ENCODE measurements around the gene MXI1.
"Not testable (repeated sequence)": the region's sequence is repeated elsewhere in the genome, so short reads cannot be mapped to it uniquely, and the experiment has no call there.

MXI1 gene

DNA sequence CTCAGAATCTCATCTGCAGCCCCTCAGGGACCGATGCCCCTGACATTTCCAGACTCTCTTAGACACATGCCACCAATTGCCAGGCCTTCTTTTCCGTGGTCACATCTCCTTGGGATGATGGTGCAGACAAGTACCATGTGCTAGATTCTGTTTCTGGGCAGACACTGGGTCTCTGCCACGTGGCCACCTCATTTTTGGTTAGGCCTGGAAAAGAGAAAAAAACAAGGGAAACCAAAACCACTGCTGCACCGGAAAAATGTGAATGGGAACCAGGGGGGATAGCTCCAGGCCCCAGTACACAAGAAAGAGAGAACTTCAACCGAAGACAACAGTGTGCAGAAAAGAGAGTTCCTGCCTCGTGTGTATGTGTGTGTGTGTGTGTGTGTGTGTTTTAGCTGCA lies 23.0 kb upstream of the MXI1 start:
- no peak for DNase-seq

DNA sequence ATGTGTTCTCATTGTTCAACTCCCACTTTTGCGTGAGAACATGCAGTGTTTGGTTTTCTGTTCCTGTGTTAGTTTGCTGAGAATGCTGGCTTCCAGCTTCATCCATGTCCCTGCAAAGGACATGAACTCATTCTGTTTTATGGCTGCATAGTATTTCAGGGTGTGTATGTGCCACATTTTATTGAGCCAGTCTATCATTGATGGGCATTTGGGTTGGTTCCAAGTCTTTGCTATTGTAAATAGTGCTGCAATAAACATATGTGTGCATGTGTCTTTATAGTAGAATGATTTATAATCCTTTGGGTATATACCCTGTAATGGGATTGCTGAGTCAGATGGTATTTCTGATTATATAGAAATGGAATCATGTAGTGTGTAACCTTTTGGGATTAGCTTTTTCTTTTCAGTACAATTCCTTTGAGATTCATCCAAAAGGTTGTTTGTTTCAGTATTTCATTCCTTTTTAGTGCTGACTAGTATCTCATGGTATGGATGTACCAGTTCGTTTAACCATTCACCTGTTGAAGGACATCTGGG lies 21.7 kb upstream of the MXI1 start:
- DNase-seq: not testable (repeated sequence)

DNA sequence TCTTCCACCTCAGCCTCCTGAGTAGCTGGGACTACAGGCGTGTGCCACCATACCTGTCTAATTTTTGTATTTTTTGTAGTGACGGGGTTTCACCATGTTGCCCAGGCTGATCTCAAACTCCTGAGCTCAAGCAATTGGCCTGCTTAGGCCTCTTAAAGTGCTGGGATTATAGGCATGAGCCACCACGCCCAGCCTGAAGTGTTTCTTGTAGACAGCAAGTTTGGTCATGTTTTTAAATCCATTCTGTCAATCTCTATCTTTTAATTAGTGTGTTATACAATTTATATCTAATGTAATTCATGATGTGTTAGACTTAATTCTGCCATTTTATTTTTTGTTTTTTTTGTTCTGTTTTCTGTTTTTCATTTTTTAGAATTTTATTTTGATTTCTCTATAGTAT lies 17.2 kb upstream of the MXI1 start:
- no peak for DNase-seq

DNA sequence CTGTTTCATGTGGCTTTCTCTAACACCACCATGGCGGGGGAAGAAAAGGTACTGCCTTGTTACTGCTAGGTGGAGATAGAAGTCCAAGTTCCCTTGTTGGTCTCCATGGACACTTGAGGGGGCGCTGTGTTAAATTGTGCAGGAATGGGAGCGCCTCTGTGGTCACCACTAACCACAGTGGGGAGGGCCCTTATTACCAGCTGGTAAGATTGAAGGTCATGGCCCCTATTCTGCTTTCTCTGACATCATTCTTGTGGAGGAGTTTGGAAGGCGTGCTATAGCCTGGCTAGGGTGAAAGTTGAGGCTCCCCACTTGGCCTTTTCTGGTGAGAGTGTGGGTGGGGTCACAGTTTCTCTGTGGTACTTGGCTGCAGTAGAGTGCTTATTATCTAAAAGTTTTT lies 14.9 kb upstream of the MXI1 start:
- DNase-seq: no peak

DNA sequence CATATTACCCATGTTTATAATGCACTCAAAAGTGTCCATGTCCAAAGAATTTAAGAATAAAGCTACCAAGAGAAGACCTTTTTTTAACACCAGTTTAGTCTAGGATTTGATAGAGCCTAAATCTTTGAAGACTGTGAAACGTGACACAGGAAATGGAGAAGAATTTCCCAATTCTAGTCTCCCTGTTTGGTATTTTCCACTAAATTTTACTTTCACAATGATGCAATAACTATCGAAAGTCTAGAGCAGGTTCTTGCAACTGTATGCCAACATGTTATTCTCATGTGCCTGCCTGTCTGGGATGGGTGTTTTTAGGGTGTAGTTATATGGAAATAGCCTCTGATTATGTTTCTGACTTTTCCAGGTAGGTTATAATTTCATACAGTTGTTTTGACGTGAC lies 6.9 kb upstream of the MXI1 start:
- DNase-seq: no peak

DNA sequence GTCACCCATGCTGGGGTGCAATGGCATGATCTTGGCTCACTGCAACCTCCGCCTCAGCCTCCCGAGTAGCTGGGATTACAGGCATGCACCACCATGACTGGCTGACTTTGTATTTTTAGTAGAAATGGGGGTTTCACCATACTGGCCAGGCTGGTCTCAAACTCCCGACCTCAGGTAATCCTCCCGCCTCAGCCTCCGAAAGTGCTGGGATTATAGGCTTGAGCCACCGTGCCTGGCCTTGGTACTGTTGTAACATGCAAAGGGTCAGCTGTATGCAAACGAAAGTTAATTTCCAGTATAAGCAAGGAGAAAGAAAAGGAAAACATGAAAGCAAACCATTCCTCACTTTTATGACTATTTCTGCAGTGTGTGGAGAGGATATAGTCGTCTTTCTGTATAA lies 6.4 kb upstream of the MXI1 start:
- not testable (repeated sequence) for DNase-seq

DNA sequence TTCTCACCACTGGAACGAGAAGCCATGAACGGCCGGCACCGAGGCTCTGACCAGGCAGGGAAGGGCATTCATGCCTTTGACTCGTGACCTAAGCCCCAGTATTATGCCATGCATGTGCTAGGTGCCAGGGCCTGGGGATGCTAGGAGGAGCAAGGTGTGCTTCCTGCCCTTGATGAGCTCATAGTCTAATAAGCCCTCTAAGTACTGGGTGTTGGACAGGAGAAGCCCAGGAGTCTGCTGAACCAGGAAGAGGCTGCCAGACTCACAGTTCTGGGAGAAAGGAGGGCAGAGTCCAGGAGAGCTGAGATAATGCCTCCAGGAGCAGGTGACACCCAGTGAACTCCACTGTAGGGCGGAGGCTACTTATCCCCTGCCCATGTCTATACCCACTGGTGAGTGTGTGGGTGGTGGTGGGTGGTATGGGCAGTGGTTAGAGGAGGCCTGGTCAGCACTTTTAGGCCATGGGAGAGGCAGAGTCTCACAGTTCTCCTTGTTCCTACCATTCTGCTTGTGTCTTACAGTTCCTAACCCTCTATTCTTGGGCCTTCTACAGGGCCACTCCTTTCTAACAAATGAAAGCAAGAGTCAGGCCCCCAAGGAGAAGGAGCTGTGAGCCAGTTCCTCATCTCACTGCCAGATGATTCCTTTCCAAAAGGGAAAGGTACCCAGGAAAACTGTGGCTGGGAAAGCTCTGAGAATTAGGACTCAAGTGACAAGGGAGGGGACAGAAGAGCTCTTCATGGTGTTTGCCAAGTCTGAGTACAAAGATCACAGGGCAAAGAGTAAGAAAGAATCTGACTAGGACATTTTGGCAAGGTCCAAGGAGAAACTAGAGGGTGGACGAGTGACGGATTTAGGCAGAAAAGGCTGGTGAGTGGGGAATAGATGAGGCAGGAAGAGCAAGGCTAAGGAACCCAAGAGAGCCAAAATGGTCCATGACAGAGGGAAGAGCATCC lies 3.6 kb upstream of the MXI1 start:
- DNase-seq: no peak

DNA sequence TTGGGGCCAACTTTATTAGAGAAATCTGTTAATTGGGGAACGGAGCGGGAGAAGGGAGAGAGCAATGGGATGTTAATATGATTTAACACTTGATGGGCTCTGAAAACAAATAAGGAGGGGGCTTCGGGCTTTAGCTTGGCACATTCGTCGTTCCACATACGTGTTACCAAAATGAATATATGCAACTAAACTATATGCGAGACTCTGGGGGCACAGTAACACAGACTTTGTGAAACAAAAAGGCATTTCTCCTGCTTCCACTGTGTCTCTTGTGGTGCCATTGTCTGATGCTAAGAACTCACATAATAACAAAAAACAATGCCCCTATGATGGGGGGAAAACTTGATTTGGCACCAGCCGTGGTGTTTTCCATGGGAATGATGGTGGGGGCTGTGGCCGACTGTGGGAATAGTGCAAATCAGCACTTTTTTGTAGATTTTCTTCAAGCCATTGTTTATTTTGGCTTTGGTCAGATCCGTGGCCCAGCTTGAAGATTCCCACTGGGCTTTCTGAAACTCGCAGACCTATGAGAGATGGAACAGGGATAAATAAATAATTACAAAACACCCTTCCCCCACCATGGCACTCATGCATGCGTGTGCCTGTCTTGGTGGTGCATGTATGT lies 2.2 kb upstream of the MXI1 start:
- no peak for DNase-seq

DNA sequence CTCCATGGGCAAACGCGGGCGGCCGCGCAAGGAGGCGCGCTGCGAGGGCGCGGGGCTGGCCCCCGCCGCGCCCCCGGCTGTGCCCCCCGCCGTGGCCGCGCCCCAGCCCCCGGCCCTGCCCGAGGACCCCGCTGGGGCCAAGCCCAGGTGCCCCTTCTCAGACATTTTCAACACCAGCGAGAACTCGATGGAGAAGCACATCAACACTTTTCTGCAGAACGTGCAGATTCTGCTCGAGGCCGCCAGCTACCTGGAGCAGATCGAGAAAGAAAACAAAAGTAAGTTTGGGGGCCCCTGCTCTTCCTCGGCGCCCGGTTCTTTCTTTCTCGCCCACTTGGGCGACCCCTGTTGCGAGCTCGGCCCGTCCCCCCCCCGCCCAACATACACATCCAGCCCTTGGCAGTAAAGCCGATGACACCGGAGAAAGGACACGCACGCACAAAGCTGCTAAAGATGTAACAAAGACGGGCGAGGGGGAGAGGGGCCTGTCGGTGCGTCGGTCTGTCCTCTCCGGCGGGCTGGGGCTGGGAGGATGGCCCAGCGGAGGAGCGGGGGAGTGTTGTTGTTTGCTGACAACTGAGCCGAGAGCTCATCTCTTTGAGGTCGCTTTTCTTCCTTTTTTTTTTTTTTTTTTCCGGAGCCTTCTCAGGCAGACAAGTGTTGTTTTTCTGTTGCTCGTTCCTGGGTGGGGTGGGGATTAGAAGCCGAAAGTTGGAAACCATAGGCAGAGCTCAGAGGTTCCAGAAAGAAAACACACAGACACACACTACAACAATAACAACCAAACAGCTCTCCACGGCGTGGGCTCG lies 604 bp downstream of the MXI1 start:
- DNase-seq: peak; percentile 72

DNA sequence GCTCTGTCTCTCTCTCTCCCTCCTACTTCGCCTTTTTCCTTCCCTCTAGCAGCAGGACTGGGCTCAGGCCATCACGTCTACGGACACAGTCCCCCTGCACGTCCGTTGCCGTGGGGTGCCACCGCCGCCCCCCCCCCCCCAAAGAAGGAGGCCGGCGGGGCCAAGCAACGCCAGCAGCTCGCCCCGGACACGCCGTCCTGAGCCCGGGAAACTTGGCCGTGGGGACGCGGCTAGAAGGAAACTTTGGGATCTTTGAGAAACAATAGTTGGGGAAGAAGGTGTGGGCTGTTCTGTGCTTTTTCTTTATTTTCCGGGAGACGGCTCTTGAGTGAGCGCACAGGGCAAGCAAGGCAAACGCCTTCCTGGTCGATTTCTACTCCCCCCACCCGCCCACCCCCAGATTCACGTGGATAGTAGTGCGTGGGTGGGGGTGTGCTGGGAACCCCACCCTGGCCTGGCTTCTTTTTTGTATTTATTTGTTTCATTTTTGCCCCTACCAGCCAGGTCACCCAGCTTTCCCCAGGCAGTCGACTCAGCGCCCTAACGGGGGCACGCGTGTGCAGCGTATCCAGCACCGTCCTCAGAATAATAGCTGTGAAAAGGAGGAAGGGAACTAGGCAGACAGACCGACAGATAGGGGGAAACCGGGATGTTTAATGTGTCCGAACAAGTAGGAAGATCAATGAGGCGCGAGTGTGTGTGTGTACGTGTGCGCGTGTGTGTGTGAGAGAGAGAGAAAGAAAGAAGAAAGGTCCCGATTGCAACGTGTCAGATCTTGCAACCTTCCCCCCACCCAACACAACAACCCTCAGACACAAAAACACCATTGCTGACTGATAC lies 1.4 kb downstream of the MXI1 start:
- peak; percentile 62 for DNase-seq

DNA sequence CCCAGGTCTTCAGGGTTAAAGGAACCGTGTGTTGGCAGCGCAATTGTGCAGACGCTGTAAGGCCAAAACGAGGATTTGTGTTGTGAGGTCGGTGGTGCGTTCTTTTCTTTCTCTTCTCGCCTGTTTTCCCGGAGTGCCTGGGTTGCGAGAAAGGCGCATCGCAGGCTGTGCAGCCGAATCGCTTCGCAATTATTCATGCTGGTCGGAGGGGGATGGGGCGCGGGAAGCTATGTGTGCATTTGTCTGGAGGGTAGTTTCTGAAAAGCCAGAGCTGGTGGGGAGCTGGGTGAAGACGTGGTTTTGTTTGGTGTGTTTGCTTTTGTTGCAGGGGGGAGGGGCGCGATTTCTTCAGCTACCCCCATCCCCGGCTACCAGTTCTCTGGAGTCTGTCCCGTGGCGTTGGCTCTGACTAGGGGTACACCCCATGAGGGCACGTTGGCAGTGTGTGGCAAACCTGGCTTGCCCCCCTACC lies 2.1 kb downstream of the MXI1 start:
- DNase-seq: peak; percentile 75

DNA sequence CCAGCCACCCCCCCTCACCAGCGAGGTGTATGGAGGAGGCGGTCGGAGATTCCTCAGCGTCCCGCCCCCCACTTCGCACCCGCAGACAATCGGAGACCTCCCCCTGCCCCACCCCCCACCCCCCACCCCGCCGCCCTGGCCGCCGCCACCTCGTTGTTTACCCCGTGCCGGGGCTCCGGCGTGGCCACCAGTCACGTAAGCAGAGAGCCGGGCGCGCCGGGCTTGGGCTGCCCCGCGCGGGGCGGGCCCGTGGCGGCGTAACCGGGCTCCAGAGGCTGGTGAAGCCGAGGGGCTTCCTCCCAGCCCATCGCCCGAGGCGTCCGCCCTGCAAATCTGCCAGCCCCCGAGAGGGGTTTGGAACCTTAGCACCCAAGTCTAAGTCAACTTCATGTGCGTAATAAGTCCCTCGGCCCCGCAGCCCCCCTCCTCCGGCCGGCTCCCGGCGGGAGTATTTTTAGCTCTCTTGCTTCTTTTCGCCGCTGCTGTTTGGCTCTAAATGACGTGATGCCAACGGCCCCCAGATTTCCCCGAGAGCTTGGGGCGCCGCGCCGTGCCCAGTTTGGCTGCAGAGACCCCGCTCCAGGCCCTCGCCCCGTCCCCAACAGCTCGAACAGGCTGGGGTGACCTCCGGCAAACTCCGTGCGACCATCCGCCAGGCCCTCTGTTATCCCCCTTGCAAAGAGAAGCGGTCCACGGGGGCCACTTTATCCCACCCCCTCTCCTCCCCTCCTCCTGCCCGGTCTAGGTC lies 2.7 kb downstream of the MXI1 start:
- DNase-seq: peak; percentile 71

DNA sequence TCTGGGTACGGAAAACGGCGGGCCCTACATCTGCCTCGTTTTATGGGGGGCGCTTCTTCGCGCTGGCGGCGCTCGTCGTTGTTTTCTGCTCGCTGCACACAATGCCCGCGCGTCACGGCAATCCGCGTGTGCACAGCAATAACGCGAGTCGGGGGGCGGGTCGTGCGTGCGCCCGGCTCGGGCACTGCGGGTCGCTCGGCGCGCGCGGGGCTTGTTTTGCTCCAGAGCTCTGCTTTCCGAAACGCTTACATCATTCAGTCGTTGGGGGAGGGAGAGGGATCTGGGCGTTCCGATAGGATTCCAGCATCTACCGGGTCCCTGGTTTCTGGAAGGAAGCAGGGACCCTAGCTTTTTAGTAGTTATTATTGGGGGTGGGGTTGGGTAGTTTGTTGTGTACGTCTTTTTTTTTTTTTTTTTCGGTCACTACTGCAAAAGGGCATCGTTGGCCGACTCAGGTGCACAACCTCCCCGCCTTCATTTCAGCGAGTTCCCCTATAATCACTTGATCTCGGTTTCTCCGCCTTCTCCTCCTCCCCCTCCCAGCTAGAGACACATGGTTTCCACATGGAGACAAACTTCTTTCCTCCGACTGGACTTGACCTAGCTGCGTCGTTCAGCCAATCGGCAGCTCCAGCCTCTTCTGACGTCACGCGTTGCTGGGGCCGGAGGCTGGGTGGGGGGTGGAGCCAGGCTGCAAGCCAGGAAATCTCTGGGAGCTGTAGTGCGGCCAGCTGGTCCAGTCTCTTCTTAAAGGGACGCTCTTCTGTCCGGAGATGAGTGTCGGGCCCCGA lies 3.5 kb downstream of the MXI1 start:
- DNase-seq: peak; percentile 98

DNA sequence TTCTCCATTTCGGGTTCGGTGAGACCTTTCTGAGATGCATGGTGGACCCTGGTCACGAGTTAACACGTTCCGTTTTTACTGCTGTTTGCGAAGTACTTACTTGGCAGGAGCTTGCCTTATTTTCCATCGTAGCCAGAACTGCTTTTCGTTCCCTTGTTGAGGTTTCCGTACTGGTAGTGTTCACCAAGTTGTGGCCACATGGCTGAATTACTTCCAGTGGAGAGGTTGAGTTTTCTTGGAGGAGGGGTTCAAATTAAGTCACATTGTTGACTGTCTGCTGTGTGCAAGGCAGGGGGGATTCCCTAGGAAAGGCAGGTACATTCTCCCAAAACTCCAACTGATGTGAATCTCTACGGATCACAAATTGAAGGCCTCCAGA lies 4.0 kb downstream of the MXI1 start:
- no peak for DNase-seq

DNA sequence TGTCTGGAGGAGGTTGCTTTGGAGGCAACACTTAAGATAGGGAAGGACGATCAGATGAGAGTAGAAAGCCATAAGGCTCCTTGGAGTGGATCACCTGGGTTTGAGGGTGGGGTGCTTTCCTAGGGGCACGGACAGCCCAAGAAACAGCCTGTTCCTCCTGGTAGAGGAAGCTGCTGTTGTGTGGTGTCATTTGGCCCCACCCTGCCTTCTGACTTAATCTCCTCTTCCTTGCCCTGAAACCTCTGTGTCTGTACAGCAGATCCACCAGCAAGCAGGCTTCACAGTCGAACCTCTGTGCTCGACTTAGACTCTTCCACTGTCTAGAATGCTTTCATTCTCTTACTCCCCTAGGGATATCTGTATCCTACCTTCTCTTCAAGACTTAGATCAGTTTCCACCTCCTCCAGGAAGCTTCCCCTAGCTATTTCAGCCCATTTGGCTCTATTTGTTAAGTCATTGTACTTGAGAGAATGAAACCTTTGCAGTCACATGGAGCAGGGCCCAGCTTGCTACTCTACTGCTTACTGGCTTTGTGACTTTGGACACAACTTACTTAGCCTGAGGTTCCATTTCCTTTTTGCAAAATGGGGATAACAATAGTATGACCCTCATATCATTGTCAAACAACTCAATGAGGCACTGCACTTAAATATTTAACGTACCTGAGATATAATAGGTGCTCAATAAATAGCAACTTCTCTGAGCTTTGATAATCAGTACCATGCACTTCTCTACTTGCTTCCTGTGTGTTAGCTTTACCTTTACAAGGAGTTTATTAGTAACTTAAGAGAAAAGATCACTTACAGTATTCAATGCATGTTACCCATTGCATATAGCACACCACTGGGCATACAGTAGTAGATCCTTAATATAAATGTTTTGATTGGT lies 5.0 kb downstream of the MXI1 start:
- DNase-seq: no peak

DNA sequence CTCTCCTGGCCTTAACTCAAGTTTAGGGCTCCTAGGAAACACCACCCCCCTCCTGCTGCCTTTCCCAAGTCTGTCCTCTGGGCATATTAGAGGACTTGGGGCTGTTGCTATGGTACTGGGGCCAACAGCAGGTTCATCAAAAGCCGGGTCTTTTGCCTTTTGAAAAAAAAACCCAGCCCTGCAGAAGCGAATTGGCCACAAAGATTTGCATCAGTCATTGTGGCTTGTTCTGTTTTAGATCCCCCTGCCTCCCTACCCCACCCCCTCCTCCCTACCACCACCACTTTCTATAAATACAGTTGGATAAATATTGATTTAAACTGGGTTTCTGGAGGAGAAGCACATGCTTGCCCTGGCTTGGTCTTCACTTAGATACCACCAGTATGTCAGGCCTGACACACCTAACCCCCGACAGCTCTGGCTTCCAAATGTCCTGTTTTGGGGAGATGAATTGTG lies 7.0 kb downstream of the MXI1 start:
- DNase-seq: no peak

DNA sequence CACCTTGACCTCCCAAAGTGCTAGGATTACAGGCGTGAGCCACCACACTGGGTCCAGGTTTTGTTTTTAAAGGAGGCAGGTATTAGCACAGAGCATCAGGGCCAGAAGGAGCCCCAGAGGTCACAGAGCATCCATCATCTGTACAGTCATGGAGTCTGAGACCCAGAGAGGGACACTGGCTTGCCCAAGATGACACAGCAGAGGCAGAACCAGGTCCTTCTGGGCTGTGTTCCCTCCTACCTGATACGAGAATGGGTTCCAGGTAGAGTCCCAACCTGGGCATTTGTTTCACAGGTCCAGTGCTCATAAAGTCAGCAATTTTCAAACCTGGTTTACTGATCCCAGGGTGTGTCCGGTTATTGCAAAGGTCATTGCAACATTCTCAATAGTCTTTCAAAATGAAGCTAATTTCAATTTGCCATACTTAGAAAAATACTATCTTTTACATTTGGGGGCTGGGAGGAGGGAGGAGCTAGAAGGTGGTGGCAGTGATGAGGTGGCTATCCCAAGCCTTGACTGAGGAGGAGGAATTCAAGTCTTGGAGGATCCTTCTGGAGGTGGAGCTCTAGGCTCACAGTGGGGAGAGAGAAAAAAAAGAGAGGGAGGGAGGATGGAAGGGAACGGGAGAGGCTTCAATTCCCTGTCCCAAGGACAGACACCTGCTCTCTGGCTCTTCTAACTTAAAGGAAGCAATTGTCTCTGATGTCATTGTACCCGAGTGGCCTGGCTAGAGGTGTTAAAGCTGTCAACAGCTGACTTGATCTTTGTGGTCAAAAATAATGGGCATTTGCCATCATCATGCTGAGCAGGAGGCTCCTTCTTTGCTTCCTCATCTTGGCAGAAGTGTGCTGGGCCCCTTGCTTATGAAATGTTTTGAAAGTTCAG lies 8.1 kb downstream of the MXI1 start:
- DNase-seq: no peak

DNA sequence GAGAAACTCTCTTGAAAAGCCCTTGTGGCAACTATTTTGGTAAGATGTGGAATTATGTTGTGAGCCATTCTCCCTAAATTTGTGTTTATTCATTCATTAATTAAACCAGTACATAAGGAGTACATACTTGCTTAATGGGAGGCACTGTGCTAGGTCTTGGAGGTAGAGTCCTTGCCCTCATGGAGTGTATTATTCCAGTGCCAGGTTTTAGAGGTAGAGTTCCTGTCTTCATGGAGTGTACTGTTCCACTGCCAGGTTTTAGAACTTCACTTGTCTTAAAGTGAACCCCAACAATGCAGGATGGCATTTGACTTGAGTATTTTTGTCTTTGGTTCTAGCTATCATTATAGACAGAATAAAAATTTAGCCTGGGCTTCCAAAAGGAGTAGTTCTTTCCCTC lies 8.8 kb downstream of the MXI1 start:
- DNase-seq: no peak

Data from right forelimb (tissue), 1 donor.